Neuronal stem cell (in vitro differentiated cells): Measurements from ENCODE around the gene BBS9.

ENCODE experiments used
- DNase-seq: peaks from one replicate; pipeline ENCODE4 v3.0.0-alpha.2; 2013; ENCODE audit warnings: low spot score
- H2AFZ ChIP-seq: one replicate; pipeline ENCODE4 v1.6.1; 2013; ENCODE audit warnings: mild to moderate bottlenecking, low read length, inconsistent platforms
- H2AK5ac ChIP-seq: 2 replicates; pipeline ENCODE4 v1.6.1; 2013; ENCODE audit warnings: low read depth, mild to moderate bottlenecking, inconsistent platforms, low read length, moderate library complexity, mixed read lengths
- H2BK120ac ChIP-seq: 2 replicates; pipeline ENCODE4 v1.6.1; 2013; ENCODE audit warnings: low read depth, mild to moderate bottlenecking, inconsistent platforms, low read length, moderate library complexity, mixed read lengths
- H2BK12ac ChIP-seq: one replicate; pipeline ENCODE4 v1.6.1; 2013; ENCODE audit warnings: low read length, inconsistent platforms
- H2BK15ac ChIP-seq: 2 replicates; pipeline ENCODE4 v1.6.1; 2013; ENCODE audit warnings: mild to moderate bottlenecking, low read length, inconsistent platforms, mixed read lengths
- H2BK5ac ChIP-seq: one replicate; pipeline ENCODE4 v1.6.1; 2013; ENCODE audit warnings: inconsistent platforms, mild to moderate bottlenecking, low read length, moderate library complexity
- H3K14ac ChIP-seq: one replicate; pipeline ENCODE4 v1.6.1; 2013; ENCODE audit warnings: low read length, inconsistent platforms
- H3K18ac ChIP-seq: 2 replicates; pipeline ENCODE4 v1.6.1; 2013; ENCODE audit warnings: low read length, inconsistent platforms
- H3K23ac ChIP-seq: 2 replicates; pipeline ENCODE4 v1.6.1; 2013; ENCODE audit warnings: low read depth, mild to moderate bottlenecking, mixed read lengths, low read length, inconsistent platforms; ENCODE audit not compliant: poor library complexity
- H3K27ac ChIP-seq: replicated peaks from 3 replicates; pipeline ENCODE4 v1.5.1; 2013; ENCODE audit warnings: low read length, inconsistent platforms
- H3K27me3 ChIP-seq, 3 experiments: 2 replicates each; pipeline ENCODE4 v1.6.1; 2013; ENCODE audit warnings: low read length in 3 of 3, mild to moderate bottlenecking in 2 of 3, inconsistent platforms in 1 of 3, low read depth in 1 of 3, mixed read lengths in 1 of 3, moderate library complexity in 1 of 3; ENCODE audit not compliant: control insufficient read depth in 3 of 3, insufficient read depth in 3 of 3
- H3K36me3 ChIP-seq, 2 donors: replicated peaks in 1 of 2; 2 replicates each; pipeline ENCODE4 v1.6.1; 2013; ENCODE audit warnings: low read length in 2 of 2; ENCODE audit not compliant: control insufficient read depth in 2 of 2, insufficient read depth in 2 of 2
- H3K4ac ChIP-seq: 2 replicates; pipeline ENCODE4 v1.6.1; 2013; ENCODE audit warnings: inconsistent platforms, mild to moderate bottlenecking, low read length, moderate library complexity
- H3K4me1 ChIP-seq, 2 donors: 1 replicate in 1 of 2; 2 replicates in 1 of 2; pipeline ENCODE4 v1.6.1; 2013; ENCODE audit warnings: low read length in 2 of 2, low read depth in 1 of 2; ENCODE audit not compliant: control insufficient read depth in 2 of 2, insufficient read depth in 1 of 2
- H3K4me2 ChIP-seq: one replicate; pipeline ENCODE4 v1.6.1; 2013; ENCODE audit warnings: mild to moderate bottlenecking, low read length, inconsistent platforms; ENCODE audit not compliant: insufficient read depth, poor library complexity, severe bottlenecking
- H3K4me3 ChIP-seq, 2 donors: 2 replicates each; pipeline ENCODE4 v1.5.1; 2013; ENCODE audit warnings: low read length in 2 of 2, mild to moderate bottlenecking in 2 of 2, inconsistent platforms in 1 of 2, moderate library complexity in 1 of 2
- H3K79me1 ChIP-seq: one replicate; pipeline ENCODE4 v1.6.1; 2013; ENCODE audit warnings: low read depth, mild to moderate bottlenecking, inconsistent platforms, low read length, moderate library complexity
- H3K9ac ChIP-seq: one replicate; pipeline ENCODE4 v1.6.1; 2013; ENCODE audit warnings: mild to moderate bottlenecking, low read depth, low read length, inconsistent platforms; ENCODE audit not compliant: poor library complexity
- H3K9me3 ChIP-seq, 2 donors: replicated peaks in 1 of 2; 2 replicates each; pipeline versions ENCODE3 to v1.6.1; 2013; ENCODE audit warnings: low read length in 2 of 2, mild to moderate bottlenecking in 2 of 2, inconsistent platforms in 1 of 2, low read depth in 1 of 2, mixed read lengths in 1 of 2, moderate library complexity in 1 of 2; ENCODE audit not compliant: control insufficient read depth in 2 of 2, insufficient read depth in 1 of 2
- H4K8ac ChIP-seq: one replicate; pipeline ENCODE4 v1.6.1; 2013; ENCODE audit warnings: low read depth, mild to moderate bottlenecking, inconsistent platforms, low read length, moderate library complexity
- H4K91ac ChIP-seq: one replicate; pipeline ENCODE4 v1.6.1; 2013; ENCODE audit warnings: low read length, low read depth, mild to moderate bottlenecking, inconsistent platforms; ENCODE audit not compliant: poor library complexity
- WGBS, 2 donors: extraction: QIAGEN DNeasy Blood & Tissue Kit; methylation state at CpG; one replicate each; pipeline ENCODE4 v1.1.7; 2013; ENCODE audit warnings: missing lambda C conversion rate in 2 of 2, mixed read lengths in 1 of 2; ENCODE audit not compliant: insufficient read length in 2 of 2, insufficient replicate concordance in 1 of 2; ENCODE audit errors: extremely low coverage in 2 of 2; 5-methylcytosine and 5-hydroxymethylcytosine counted together

The BBS9 gene

GRCh38 chr7:33591490-33591889 is 462.1 kb downstream of the BBS9 start:
- Histone ChIP-seq H3K9ac (no peak overlapping the region), H3K4ac (no peak overlapping the region), H3K23ac (no peak overlapping the region), H2AFZ (no peak overlapping the region), H4K91ac (no peak overlapping the region), H2BK5ac (no peak overlapping the region), H3K4me2 (no peak overlapping the region), H2BK15ac (no peak overlapping the region), H3K14ac (no peak overlapping the region), H2BK12ac (no peak overlapping the region), H4K8ac (no peak overlapping the region), H3K79me1 (no peaks in the 10 kb centered on the region), H3K4me1 (no peaks in the 10 kb centered on the region), H3K36me3 (no peaks in the 10 kb centered on the region), H2AK5ac (no peak overlapping the region), H2BK120ac (no peak overlapping the region), H3K18ac (no peak overlapping the region), H3K9me3 (no peaks in the 10 kb centered on the region), H3K27me3 (no peaks in the 10 kb centered on the region), H3K4me3 (no peak overlapping the region), H3K27ac (no peak overlapping the region)
- no peak for DNase-seq
- no CpG with 5 or more reads among the region's 5 CpGs for WGBS, 2 donors

GRCh38 chr7:33592718-33593117 is 463.4 kb downstream of the BBS9 start:
- H2BK120ac ChIP-seq: no peak overlapping the region
- H3K23ac ChIP-seq: no peak overlapping the region
- no peak overlapping the region for H3K4me3 ChIP-seq
- no peak overlapping the region for H3K18ac ChIP-seq
- no peak overlapping the region for H3K4me2 ChIP-seq
- no peaks in the 10 kb centered on the region for H3K79me1 ChIP-seq
- H4K91ac ChIP-seq: no peak overlapping the region
- no peaks in the 10 kb centered on the region for H3K9me3 ChIP-seq
- H4K8ac ChIP-seq: no peak overlapping the region
- no peak overlapping the region for H2AK5ac ChIP-seq
- DNase-seq: no peak
- no peak overlapping the region for H2AFZ ChIP-seq
- no peak overlapping the region for H2BK5ac ChIP-seq
- no peak overlapping the region for H3K14ac ChIP-seq
- no peaks in the 10 kb centered on the region for H3K27me3 ChIP-seq
- no peak overlapping the region for H3K27ac ChIP-seq
- no peaks in the 10 kb centered on the region for H3K36me3 ChIP-seq
- H3K4me1 ChIP-seq: no peaks in the 10 kb centered on the region
- H2BK15ac ChIP-seq: no peak overlapping the region
- no peak overlapping the region for H2BK12ac ChIP-seq
- no peak overlapping the region for H3K9ac ChIP-seq
- no peak overlapping the region for H3K4ac ChIP-seq

GRCh38 chr7:33593611-33594010 is 464.2 kb downstream of the BBS9 start:
- no peak overlapping the region for H3K18ac ChIP-seq
- no peak overlapping the region for H3K14ac ChIP-seq
- H2AK5ac ChIP-seq: no peak overlapping the region
- H3K9me3 ChIP-seq: no peaks in the 10 kb centered on the region
- H4K91ac ChIP-seq: no peak overlapping the region
- H2AFZ ChIP-seq: no peak overlapping the region
- H3K36me3 ChIP-seq: no peaks in the 10 kb centered on the region
- no peak overlapping the region for H3K9ac ChIP-seq
- no peak for DNase-seq
- H3K79me1 ChIP-seq: no peaks in the 10 kb centered on the region
- H3K4me2 ChIP-seq: no peak overlapping the region
- no peak overlapping the region for H3K23ac ChIP-seq
- H3K4me3 ChIP-seq: no peak overlapping the region
- no peak overlapping the region for H3K4ac ChIP-seq
- H2BK12ac ChIP-seq: no peak overlapping the region
- no peak overlapping the region for H2BK5ac ChIP-seq
- no peaks in the 10 kb centered on the region for H3K27me3 ChIP-seq
- no peak overlapping the region for H2BK15ac ChIP-seq
- H3K27ac ChIP-seq: no peak overlapping the region
- H4K8ac ChIP-seq: no peak overlapping the region
- H3K4me1 ChIP-seq: no peaks in the 10 kb centered on the region
- no peak overlapping the region for H2BK120ac ChIP-seq
- WGBS, 2 donors: no CpG with 5 or more reads among the region's 3 CpGs

- Histone ChIP-seq H3K4me2 (no peak overlapping the region), H2BK120ac (no peak overlapping the region), H3K14ac (no peak overlapping the region), H3K4ac (no peak overlapping the region), H3K23ac (no peak overlapping the region), H2BK15ac (no peak overlapping the region), H2BK5ac (no peak overlapping the region), H3K4me1 (peaks cover 0 to 3% of the 10 kb centered on the region in 2 donors), H2AK5ac (no peak overlapping the region), H2BK12ac (no peak overlapping the region), H3K9ac (no peak overlapping the region), H3K27me3 (no peaks in the 10 kb centered on the region), H3K36me3 (no peaks in the 10 kb centered on the region), H3K9me3 (no peaks in the 10 kb centered on the region), H4K8ac (no peak overlapping the region), H3K79me1 (no peaks in the 10 kb centered on the region), H3K18ac (no peak overlapping the region), H3K27ac (no peak overlapping the region), H4K91ac (no peak overlapping the region), H2AFZ (no peak overlapping the region), H3K4me3 (no peak overlapping the region)
- no peak for DNase-seq
These were observed 467.3 kb downstream of the BBS9 start for GRCh38 chr7:33596686-33597085.
